ENCODE measurements around the gene OSTM1.
"Not testable (repeated sequence)": the region's sequence is repeated elsewhere in the genome, so short reads cannot be mapped to it uniquely, and the experiment has no call there.

OSTM1 gene

GRCh38 chr6:108020472-108021116 lies 53.9 kb downstream of the OSTM1 start:
- DNase-seq (ENCODE audit: low spot score), result no peak

GRCh38 chr6:108016283-108016682 lies 58.3 kb downstream of the OSTM1 start:
- DNase-seq (ENCODE audit: low spot score), result not testable (repeated sequence)

DNA sequence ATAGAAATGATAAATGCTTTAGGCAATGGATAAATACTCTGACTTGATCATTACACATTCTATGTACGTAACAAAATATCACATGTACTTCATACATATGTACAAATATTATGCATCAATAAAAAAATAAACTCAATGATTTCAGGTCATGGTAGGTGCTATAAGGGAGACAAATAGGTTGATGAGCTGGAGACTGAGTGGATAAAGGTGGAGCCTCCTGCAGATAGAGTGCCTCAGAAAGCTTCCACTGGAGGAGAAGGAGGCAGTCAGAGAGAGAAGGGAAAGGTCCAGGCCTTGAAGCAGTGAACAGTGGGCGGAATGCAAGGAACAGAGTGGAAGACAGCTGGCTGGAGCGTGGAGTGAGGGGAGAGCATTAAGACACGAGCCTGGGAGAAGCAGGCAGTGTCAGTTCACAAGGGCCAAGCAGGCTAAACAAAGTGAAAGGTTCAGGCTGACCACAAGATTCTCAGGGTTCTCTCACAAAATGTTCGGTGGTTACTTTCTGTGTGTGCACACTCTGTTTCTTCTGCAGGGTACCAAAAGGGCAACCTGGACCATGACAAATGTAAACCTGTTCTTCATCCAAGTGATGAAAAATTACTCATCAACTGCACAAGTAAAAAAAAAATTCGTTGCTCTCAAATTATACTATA lies 60.6 kb downstream of the OSTM1 start:
- no peak for DNase-seq (ENCODE audit: low spot score)

DNA sequence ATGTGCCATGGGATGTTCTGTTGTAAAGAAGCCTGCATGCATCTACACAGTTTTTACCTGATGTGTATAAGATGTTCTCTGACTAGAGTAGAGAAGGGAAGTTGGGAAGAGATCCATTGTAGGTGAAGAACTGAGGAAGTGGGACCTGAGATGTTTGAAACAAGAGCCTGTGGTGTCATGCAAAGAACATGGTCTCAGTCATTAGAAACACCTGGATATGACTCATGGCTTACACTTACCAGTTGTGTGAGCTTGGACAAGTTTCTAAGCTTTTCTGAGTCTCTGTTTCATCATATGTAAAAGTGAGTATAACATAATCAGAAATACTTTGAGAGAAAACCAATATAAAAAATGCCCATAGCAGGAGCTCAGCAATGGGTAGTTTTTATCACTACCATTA lies 64.6 kb downstream of the OSTM1 start:
- no peak for DNase-seq (ENCODE audit: low spot score)

- DNase-seq (ENCODE audit: low spot score), result not testable (repeated sequence)
Observed at GRCh38 chr6:108009258-108009657, 65.3 kb downstream of the OSTM1 start.

DNA sequence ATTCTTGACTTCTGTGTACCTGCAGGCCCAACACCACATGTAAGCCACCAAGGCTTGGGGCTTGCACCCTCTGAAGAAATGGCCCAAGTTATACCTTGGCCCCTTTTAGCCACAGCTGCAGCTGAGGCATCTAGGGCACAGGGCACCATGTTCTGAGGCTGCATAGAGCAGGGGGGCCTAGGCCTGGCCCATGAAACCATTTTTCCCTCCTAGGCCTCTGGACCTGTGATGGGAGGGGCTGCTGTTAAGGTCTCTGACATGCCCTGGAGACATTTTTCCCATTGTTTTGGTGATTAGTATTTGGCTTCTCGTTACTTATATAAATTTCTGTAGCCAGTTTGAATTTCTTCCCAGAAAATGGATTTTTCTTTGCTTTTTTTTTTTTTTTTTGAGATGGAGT lies 66.2 kb downstream of the OSTM1 start:
- DNase-seq (ENCODE audit: low spot score), result no peak

GRCh38 chr6:108005961-108006360 lies 68.6 kb downstream of the OSTM1 start:
- DNase-seq (ENCODE audit: low spot score), result no peak

GRCh38 chr6:108004861-108005260 lies 69.7 kb downstream of the OSTM1 start:
- DNase-seq (ENCODE audit: low spot score), result no peak

DNA sequence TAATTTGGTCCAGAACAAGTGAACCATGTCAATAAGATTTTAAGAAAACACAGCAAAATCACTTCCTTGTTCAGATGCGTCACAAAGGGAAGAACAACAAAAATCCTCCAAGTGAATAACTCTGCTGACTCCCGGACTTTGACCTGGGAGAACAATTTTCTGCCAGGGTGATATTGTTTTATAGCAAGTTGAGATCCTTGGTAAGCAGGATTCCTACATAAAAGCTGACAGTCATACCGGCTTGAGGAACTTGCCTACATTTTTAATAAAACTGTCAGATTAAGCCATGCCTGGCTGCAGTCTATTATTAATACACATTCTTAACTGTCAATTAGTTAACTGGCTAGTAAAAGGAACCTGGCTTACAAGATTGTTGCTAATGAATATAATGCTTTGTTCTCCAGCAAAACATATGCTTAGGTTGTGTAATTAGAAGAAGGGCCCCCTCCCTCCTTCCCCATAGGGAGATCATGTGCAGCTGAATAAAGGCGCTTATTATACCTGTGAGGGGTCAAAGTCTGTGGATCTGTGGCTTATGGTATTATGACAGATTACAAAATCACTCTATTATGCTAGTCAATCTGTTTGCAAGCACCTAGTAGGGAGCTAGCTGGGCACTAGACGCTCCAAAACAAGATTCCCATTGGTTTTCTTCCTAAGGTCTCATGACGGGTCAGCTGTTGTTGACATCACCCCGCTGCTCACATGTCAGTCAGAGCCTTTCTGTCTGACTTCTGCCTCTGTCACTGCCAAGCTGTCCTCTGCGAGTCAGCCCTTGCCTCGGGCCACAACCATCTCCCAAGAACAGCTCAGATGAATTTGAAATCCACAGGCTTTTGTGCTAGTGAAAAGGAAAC lies 71.9 kb downstream of the OSTM1 start:
- peak; percentile 85 for DNase-seq (ENCODE audit: low spot score)

DNA sequence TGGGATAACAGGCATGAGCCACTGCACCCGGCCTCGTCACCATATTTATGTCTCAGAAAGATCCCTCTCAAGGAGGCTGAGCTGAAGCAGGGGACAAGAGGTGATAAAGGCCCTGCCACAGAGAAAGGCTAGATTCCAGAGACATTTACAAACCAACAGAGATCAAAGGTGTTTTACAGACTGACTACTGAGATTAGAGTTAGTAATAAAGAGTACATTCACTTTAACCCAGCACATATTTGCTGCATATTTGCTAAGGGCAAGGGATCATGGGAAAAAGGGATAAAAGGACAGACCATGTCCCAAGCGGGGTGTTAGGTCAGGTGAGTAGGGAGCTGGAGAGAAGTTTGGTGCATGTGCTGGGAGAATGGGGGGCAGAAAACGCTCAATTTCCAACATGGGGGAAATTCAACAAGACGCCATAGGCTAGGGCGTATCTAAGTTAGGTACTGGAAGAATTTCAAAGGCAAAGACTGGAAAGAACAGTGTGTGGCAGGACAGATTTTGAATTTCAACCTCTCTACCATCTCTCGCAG lies 72.8 kb downstream of the OSTM1 start:
- DNase-seq (ENCODE audit: low spot score), result peak; percentile 39

DNA sequence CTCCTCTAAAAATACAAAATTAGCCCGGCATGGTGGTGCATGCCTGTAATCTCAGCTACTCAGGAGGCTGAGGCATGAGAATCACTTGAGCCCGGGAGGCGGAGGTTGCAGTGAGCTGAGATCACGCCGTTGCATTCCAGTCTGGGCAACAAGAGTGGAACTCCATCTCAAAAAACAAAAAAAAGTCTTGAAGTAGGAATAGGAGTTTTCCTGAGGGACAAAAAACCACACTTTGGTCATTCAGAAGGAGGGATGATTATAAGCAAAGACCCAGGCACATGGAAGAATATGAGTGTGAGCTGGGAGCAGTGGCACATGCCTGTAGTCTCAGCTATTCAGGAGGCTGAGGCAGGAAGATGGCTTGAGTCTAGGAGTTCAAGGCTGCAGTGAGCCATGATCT lies 74.3 kb downstream of the OSTM1 start:
- DNase-seq (ENCODE audit: low spot score), result not testable (repeated sequence)

DNA sequence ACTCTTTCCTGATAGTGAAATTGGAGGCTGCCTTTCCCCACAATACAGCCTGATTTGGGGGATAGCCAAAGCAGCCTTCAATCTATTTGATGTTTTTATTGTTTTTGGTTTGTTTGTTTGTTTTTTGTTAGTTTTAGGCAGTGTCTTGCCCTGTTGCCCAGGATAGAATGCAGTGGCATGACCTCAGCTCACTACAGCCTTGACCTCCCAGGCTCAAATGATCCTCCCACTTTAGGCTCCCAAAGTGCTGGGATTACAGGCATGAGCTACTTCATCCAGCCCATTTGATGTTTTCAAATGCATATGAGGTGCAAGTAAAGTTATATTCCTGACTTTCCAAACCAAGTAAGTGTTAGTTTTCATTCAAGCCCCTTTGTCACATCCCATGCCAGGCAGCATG lies 75.2 kb downstream of the OSTM1 start:
- no peak for DNase-seq (ENCODE audit: low spot score)

- no peak for DNase-seq (ENCODE audit: low spot score)
Observed at GRCh38 chr6:107991772-107992550, 82.6 kb downstream of the OSTM1 start.

Data from LoVo (cell line).